Mesothelial cell of epicardium (in vitro differentiated cells): ENCODE measurements around the gene SLC25A23. TPM values are rescaled to one million over a fixed set of nuclear protein-coding genes. Genes with fewer than 3 reads are reported as not detected.

ENCODE experiments used
- DNase-seq, 2 experiments: peaks; one replicate each; pipeline ENCODE4 v3.0.0; 2021; ENCODE audit warnings: low spot score in 2 of 2; ENCODE audit not compliant: unreplicated experiment in 2 of 2
- H3K27ac Mint-ChIP-seq: 2 replicates; pipeline ENCODE4 v1.8.0; 2021; ENCODE audit warnings: mixed read lengths
- H3K27me3 Mint-ChIP-seq: 2 replicates; pipeline ENCODE4 v1.8.0; 2021; ENCODE audit warnings: low read depth, mixed read lengths
- H3K36me3 Mint-ChIP-seq: 2 replicates; pipeline ENCODE4 v1.8.0; 2021; ENCODE audit warnings: mixed read lengths
- H3K4me1 Mint-ChIP-seq: 2 replicates; pipeline ENCODE4 v1.8.0; 2021; ENCODE audit warnings: mixed read lengths
- H3K4me3 Mint-ChIP-seq: 2 replicates; pipeline ENCODE4 v1.8.0; 2021; ENCODE audit warnings: mild to moderate bottlenecking, moderate library complexity, mixed read lengths
- H3K9me3 Mint-ChIP-seq: 2 replicates; pipeline ENCODE4 v1.8.0; 2021; ENCODE audit warnings: mixed read lengths
- total RNA-seq: library from RNA; stranded (reverse); gene quantifications from 3 replicates; pipeline ENCODE4 v1.2.1, GENCODE V29; 2021
- TF ChIP-seq, protein P1 (sequence below): fragments of 200-600 bp; sonication (generic); IDR thresholded peaks from one replicate; pipeline ENCODE4 v1.5.0; 2021; ENCODE audit warnings: antibody characterized with exemption; ENCODE audit not compliant: unreplicated experiment

SLC25A23 gene
- total RNA-seq, 1 donor from 2014 or later = 67.5 TPM

DNA sequence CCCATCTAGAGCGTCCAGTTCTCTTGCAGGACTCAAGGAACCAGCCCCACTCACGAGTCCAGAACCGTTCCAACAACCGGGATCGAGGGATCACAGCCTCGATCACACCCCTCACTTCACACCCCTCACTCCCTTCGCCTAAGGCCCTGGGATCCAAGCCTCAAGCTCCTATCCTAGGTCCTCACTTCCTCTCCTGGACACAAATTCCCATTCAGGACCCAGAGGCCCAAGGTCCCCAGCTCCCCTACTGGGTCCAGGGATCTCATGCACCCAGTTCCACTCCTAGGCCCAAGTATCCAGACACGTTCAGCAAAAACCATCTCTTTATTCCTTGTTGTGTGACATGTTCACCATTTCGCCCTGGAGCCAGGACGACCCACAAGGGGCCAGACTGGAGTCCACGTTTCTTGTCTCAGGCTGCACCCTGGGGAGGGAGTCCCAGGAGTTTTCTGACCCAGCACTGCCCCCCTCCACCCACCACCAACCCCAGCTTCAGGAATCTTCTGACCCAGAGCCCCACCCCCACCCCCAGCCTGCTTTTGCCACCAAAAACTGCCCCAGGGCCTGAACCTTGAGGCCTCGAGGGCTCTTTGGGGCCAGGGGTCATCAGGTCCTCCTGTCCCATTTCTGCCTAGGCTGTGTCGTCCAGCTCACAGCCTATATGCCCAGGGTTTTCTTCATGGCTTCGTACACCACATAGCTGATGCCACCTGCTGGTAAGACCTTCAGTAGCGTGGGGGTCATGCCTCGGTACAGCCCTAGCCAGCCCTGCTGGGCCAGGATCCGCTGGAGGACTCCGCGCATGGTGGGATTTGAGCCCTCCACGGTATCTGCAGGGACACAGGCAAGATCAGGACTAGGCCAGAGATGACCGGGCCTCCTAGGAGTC lies 33.6 kb downstream of the SLC25A23 start:
- Mint-ChIP-seq H3K4me1 (peaks cover 16% of the 10 kb centered on the region), H3K36me3 (peaks cover 3% of the 10 kb centered on the region), H3K27ac (peak overlapping the region; percentile 83), H3K27me3 (peaks cover 14% of the 10 kb centered on the region), H3K9me3 (no peaks in the 10 kb centered on the region), H3K4me3 (peak overlapping the region; percentile 26)
- DNase-seq = no peak
- TF ChIP-seq, protein P1, sequence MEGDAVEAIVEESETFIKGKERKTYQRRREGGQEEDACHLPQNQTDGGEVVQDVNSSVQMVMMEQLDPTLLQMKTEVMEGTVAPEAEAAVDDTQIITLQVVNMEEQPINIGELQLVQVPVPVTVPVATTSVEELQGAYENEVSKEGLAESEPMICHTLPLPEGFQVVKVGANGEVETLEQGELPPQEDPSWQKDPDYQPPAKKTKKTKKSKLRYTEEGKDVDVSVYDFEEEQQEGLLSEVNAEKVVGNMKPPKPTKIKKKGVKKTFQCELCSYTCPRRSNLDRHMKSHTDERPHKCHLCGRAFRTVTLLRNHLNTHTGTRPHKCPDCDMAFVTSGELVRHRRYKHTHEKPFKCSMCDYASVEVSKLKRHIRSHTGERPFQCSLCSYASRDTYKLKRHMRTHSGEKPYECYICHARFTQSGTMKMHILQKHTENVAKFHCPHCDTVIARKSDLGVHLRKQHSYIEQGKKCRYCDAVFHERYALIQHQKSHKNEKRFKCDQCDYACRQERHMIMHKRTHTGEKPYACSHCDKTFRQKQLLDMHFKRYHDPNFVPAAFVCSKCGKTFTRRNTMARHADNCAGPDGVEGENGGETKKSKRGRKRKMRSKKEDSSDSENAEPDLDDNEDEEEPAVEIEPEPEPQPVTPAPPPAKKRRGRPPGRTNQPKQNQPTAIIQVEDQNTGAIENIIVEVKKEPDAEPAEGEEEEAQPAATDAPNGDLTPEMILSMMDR = no peak

DNA sequence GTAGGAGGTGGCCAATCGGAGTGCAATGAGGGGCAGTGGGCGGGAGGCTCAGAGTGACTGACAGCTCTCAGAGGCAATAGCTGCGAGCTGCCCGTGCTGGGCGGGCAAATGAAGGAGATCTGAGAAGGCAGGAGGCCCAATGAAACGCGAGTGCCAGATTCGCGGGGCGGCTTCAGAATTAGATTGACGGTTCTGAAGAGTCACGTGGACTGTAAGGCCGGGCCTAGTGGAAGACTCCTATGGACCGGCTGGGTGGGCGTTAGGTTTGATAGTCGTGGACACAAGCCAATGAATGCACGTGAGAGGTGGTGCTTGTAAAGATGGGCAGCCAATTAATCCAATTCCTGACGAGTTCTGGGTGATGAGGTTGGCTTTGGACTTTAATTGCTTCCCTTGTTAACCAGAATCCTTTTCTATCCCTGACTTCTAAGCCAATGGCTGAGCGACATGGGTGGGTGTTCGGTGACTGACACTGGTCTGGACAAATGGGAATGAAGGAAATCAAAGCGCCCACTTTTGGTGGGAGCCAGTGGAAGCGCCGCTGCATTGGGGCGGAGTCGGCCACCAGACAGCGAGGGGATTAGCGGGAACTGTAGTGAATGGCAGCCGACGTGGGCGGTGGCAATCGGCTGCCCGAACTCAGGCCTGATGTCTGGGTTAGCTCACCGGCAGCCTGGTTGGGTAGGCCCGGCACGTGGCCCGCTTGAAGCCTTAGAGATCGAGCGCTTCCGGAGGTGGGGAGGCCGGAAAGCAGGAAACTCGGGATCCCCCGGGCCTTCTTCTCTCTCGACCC lies 34.5 kb downstream of the SLC25A23 start:
- peaks cover 5% of the 10 kb centered on the region for H3K36me3 Mint-ChIP-seq
- peaks cover 19% of the 10 kb centered on the region for H3K4me1 Mint-ChIP-seq
- TF ChIP-seq, protein P1 = no peak
- H3K4me3 Mint-ChIP-seq = peak overlapping the region; percentile 71
- no peaks in the 10 kb centered on the region for H3K9me3 Mint-ChIP-seq
- H3K27ac Mint-ChIP-seq = peak overlapping the region; percentile 83
- peak; percentile 97 to 98 for DNase-seq
- H3K27me3 Mint-ChIP-seq = peaks cover 8% of the 10 kb centered on the region

DNA sequence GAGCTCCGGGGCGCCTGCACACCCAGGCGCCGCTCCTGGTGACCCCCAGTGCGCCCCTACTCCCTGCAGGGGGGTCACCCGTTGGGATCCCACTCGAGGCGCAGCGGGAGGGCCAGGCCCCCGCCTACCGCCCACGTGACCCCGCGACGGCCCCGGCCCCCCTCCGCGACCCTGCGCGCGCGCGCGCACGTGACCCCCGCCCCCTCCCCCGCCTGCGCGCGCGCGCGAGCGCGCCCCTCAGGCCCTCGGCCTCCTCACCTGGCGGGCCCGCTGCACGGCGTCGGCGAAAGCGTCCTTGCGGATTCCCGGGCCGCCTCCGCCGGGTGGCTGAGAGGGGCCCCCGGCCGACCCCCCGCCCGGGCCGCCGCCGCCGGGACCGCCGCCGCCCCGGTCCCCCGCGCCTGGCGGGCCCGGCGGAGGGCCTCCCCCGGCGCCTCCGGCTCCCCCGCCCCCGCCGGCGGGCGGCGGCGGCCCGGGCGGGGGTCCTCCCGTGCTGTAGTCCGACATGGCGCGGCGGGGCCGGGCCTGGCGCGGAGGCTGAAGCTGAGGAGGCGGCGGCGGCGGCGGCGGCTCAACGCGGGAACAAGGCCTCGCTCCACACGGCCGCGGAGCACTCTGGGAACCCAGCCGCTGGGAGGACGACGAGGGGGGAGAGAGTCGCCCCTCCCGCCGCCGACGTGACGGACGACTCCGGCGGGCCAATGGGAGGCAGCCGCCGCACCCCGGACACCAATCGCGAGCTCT lies 35.2 kb downstream of the SLC25A23 start, which contains the start of gene KHSRP:
KHSRP (minus strand) TSS at position 617 of the 744 bp plus-strand sequence; CDS start at position 507, 110 bp downstream.
- Mint-ChIP-seq H3K9me3 (no peaks in the 10 kb centered on the region), H3K27ac (peak within 1 kb of the TSS; percentile 83), H3K4me1 (peaks cover 19% of the 10 kb centered on the region), H3K4me3 (peak within 1 kb of the TSS; percentile 84), H3K36me3 (peaks cover 8% of the 10 kb centered on the region), H3K27me3 (peaks cover under 1% of the 10 kb centered on the region)
- TF ChIP-seq, protein P1 = no peak
- DNase-seq = no peak

DNA sequence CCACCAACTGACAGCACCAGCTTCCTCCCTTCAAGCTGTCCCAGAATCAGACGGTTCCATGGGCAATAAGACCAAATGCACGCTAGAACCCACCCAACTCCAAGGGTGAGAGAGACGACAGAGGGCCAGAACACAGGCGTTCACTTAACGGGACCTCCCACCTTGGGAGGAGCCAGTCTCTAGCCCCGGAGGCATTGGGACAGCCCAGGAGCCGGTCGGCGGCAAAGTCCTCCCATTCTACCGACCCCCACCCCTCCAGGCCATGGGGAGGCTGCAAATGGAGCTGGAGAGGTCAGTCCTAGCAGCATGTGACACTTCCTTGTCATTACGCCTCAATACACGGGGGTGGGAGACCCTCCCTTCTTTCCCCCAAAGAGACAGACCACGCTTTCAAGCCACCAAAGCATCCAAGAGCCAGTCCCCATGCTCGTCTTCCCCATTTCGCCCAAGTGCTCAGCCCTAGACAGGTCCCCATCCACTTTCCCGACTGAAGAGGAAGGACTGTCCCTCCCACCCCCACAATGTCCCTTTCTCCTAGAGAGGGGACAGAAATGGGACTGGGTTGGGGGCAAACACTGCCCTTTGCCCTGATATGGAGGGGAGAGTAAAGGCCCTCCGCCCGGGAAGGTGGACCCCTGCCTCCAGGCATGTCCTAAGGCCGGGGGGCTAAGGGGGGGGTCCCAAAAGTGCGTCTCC lies 35.9 kb downstream of the SLC25A23 start:
- H3K27me3 Mint-ChIP-seq = no peaks in the 10 kb centered on the region
- TF ChIP-seq, protein P1 = no peak
- no peaks in the 10 kb centered on the region for H3K9me3 Mint-ChIP-seq
- DNase-seq = no peak
- peaks cover 19% of the 10 kb centered on the region for H3K4me1 Mint-ChIP-seq
- H3K27ac Mint-ChIP-seq = peak overlapping the region; percentile 83
- peak overlapping the region; percentile 84 for H3K4me3 Mint-ChIP-seq
- H3K36me3 Mint-ChIP-seq = peaks cover 9% of the 10 kb centered on the region
